ENCODE data around the gene CACNA1S.

The CACNA1S gene

GRCh38 chr1:201032408-201032807 is 79.8 kb downstream of the CACNA1S start:
- no peak for DNase-seq (ENCODE audit: low read depth in 3 of 3)

- DNase-seq (ENCODE audit: low read depth in 3 of 3) = no peak
Measured at GRCh38 chr1:201028461-201028889, 83.8 kb downstream of the CACNA1S start.

- no peak for DNase-seq (ENCODE audit: low read depth in 3 of 3)
Measured at GRCh38 chr1:201026836-201027235, 85.4 kb downstream of the CACNA1S start.

- DNase-seq (ENCODE audit: low read depth in 3 of 3) = no peak
Measured at GRCh38 chr1:201026234-201026633, 86.0 kb downstream of the CACNA1S start.

GRCh38 chr1:201025571-201026002 is 86.6 kb downstream of the CACNA1S start:
- DNase-seq (ENCODE audit: low read depth in 3 of 3) = no peak

- no peak for DNase-seq (ENCODE audit: low read depth in 3 of 3)
Measured at GRCh38 chr1:201024625-201024998, 87.6 kb downstream of the CACNA1S start.

GRCh38 chr1:201023920-201024624 is 88.2 kb downstream of the CACNA1S start:
- DNase-seq (ENCODE audit: low read depth in 3 of 3) = no peak

- DNase-seq (ENCODE audit: low read depth in 3 of 3) = peak; percentile 75 to 88 (median 77)
Measured at GRCh38 chr1:201023517-201023902, 88.7 kb downstream of the CACNA1S start, which contains the start of gene KIF21B. Gene KIF21B (minus strand): TSS chr1:201023714. CDS start chr1:201023383, 331 bp downstream.

- no peak for DNase-seq (ENCODE audit: low read depth in 3 of 3)
Measured at GRCh38 chr1:201022820-201023516, 89.3 kb downstream of the CACNA1S start.

GRCh38 chr1:201022493-201022819 is 89.8 kb downstream of the CACNA1S start:
- DNase-seq (ENCODE audit: low read depth in 3 of 3) = no peak

- no peak for DNase-seq (ENCODE audit: low read depth in 3 of 3)
Measured at GRCh38 chr1:201021630-201022492, 90.4 kb downstream of the CACNA1S start.

GRCh38 chr1:201020721-201021629 is 91.3 kb downstream of the CACNA1S start:
- DNase-seq (ENCODE audit: low read depth in 3 of 3) = no peak

GRCh38 chr1:201020040-201020591 is 92.1 kb downstream of the CACNA1S start:
- DNase-seq (ENCODE audit: low read depth in 3 of 3) = no peak

- DNase-seq (ENCODE audit: low read depth in 3 of 3) = peak; percentile 75 to 91 (median 86)
Measured at GRCh38 chr1:201019321-201019977, 92.8 kb downstream of the CACNA1S start.

GRCh38 chr1:201017828-201018163 is 94.4 kb downstream of the CACNA1S start:
- DNase-seq (ENCODE audit: low read depth in 3 of 3) = no peak

GRCh38 chr1:201016943-201017827 is 95.0 kb downstream of the CACNA1S start:
- DNase-seq (ENCODE audit: low read depth in 3 of 3) = no peak

GRCh38 chr1:201016211-201016651 is 96.0 kb downstream of the CACNA1S start:
- DNase-seq (ENCODE audit: low read depth in 3 of 3) = no peak

- DNase-seq (ENCODE audit: low read depth in 3 of 3) = no peak
Measured at GRCh38 chr1:201015551-201016091, 96.6 kb downstream of the CACNA1S start.

- no peak for DNase-seq (ENCODE audit: low read depth in 3 of 3)
Measured at GRCh38 chr1:201014816-201015200, 97.4 kb downstream of the CACNA1S start.
